ENCODE data around the gene CFAP74.
"Not testable (repeated sequence)": the region's sequence is repeated elsewhere in the genome, so short reads cannot be mapped to it uniquely, and the experiment has no call there.

The CFAP74 gene

DNA sequence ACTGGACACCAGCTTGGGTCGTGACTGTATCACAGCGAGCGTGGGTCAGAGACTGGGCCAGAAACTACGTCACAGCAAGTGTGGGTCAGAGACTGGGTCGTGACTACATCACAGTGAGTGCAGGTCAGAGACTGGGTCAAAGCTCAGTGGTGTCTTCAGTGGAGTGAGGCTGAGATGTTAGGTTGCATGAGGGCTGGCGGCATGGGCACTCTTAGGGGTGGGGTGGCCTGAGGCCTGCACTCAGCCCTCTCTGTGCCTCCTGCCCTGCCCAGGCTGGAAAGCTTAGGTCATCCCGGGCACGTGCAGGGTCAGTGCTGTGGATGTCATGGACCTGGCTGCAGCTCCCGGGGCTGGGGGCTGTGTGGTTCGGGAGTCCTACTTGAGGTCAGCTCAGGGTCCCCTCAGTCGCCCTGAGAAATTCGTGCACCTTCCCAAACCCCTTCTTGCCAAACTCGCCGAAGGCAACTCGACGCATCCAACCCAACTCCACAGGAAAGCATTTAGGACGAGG lies 19.0 kb downstream of the CFAP74 start:
- no peak for DNase-seq (ENCODE audit: low spot score)

DNA sequence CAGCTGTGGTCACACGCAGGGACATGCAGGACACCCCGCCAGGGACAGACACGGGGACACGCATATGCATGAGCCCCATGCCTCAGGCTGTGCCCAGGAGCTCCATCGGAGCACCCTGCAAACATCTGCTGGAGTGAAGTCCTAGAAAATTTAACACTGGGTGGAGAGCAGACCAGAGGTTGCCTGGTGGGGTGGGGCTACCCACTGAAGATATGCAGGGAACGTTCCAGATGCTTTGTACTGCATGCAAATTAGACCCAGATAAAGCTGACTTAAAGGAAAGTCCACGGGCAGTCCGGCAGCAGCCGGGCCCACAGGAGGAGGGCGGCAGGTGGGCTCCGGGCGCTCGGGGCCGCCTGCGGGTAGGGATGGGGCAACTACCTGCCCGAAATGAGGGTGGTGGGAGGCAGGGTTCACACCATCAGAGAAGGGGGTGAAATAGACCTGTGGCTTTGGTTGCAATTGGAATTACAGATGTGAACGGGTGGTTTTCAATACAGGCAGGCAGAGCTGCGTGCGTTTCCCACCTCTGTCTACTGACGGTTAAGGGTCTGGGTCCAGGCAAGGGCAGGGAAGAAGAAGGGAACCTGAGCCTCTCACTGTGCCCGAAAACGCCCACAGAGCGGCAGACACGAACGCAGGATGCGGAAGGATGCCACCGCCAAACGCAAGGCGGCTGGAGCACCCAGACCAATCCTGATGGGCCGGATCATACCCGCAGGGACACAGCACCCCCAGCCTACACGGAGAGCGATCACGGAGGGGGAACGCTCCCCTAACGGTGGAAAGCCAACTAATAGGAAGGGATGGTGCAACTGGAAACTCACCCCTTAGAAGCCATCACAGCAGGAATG lies 21.0 kb downstream of the CFAP74 start:
- no peak for DNase-seq (ENCODE audit: low spot score)

DNA sequence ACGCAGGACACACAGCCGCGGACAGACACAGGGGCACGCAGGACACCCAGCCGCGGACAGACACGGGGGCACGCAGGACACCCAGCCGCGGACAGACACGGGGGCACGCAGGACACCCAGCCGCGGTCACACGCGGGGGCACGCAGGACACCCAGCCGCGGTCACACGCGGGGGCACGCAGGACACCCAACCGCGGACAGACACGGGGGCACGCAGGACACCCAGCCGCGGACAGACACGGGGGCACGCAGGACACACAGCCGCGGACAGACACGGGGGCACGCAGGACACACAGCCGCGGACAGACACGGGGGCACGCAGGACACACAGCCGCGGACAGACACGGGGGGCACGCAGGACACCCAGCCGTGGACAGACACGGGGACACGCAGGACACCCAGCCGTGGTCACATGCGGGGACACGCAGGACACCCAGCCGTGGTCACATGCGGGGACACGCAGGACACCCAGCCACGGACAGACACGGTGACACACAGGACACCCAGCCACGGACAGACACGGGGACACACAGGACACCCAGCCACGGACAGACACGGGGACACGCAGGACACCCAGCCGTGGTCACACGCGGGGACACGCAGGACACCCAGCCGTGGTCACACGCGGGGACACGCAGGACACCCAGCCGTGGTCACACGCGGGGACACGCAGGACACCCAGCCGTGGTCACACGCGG lies 21.8 kb downstream of the CFAP74 start:
- not testable (repeated sequence) for DNase-seq (ENCODE audit: low spot score)

DNA sequence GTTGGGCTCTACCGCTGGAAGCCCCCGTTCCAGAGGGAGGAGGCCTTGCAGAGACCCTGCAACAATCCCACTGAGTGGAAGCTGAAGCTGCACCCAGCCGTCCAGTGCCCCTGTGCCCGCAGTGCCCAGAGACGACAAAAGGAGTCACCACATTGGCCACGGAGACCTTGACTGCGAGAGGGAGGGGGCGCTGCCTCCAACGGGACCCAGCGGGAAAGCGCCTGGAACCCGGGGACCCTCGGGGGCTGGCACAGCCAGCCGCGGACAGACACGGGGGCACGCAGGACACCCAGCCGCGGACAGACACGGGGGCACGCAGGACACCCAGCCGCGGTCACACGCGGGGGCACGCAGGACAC lies 22.5 kb downstream of the CFAP74 start:
- DNase-seq (ENCODE audit: low spot score), result no peak

DNA sequence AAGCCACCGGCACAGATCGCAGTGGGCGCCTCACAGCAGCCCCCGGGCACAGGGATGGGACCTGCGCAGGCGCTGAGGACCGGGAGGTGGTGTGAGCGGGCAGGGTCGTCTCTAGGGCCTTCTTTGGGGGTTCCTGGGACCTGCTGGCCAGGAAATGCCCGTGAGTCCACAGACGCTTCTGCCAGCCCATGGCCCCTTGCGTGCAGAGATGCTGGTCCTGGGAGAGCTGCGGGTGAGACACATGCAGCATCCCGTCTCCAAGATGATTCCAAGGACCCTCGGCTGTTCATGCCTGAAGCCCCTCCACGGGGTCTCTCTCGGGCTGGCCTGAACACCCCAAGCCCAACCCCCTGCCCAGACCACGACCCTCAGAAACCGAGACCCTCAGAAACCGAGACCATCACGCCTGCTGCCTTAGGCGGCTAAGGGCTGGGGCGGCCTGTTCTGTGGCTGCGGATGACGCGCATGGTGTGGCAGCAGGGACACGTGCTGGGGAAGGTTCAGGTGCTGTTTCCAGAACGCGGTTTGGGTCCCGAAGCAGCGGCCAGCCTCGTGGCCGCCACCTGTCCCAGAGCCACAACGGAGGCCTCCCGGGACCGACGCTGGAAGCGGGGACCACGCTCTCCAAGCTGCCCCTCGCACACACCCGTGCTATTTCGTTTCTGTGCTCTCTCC lies 23.0 kb downstream of the CFAP74 start:
- DNase-seq (ENCODE audit: low spot score), result no peak

DNA sequence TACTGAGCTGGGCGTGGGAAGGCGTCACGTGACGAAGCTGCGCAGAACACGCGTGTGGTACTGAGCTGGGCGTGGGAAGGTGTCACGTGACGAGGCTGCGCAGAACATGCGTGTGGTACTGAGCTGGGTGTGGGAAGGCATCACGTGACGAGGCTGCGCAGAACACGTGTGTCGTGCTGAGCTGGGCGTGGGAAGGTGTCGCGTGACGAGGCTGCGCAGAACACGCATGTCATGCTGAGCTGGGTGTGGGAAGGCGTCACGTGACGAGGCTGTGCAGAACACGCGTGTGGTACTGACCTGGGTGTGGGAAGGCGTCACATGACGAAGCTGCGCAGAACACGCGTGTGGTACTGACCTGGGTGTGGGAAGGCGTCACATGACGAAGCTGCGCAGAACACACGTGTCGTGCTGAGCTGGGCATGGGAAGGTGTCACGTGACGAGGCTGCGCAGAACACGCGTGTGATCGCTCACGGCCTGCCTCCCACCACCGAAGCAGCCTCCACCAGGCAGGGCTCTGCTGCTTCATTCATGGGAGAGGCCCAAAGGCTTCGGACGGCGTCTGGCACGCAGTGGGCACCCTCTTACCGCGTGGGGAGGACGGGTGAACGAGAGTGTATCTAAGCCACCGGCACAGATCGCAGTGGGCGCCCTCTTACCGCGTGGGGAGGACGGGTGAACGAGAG lies 24.0 kb downstream of the CFAP74 start:
- no peak for DNase-seq (ENCODE audit: low spot score)

DNA sequence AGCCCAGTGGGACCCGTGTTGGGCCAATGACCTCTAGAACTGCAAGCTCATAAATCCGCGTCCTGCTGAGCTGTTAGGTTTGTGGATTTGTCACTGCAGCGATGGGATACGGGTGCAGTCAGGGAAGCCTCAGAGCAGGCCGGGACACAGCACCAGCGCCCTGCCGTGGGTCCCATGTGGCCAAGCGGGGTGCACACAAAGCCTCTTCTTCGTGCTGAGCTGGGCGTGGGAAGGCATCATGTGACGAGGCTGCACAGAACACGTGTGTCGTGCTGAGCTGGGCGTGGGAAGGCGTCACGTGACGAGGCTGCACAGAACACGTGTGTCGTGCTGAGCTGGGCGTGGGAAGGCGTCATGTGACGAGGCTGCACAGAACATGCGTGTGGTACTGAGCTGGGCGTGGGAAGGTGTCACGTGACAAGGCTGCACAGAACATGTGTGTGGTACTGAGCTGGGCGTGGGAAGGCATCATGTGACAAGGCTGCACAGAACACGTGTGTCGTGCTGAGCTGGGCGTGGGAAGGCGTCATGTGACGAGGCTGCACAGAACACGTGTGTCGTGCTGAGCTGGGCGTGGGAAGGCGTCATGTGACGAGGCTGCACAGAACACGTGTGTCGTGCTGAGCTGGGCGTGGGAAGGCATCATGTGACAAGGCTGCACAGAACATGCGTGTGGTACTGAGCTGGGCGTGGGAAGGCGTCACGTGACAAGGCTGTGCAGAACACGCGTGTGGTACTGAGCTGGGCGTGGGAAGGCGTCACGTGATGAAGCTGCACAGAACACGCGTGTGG lies 24.7 kb downstream of the CFAP74 start:
- DNase-seq (ENCODE audit: low spot score), result not testable (repeated sequence)

DNA sequence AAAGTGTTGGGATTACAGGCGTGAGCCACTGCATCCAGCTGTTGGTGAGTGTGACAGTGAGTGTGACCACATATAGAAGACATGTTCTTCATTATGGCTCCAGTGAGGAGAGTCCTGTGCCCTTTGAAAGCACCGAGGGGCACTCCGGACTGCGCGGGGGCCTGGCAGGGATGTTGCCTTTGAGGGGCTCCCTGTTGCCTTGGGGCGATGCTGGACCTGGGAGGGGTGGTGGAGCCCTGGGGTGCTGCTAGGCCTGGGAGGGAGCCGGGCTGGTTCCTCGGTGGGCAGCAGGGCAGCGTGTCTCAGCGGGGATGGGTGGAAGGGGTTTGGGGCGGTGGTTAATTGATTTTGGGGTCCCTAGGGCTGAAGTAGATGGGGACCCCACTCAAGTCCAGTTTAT lies 25.5 kb downstream of the CFAP74 start:
- no peak for DNase-seq (ENCODE audit: low spot score)

DNA sequence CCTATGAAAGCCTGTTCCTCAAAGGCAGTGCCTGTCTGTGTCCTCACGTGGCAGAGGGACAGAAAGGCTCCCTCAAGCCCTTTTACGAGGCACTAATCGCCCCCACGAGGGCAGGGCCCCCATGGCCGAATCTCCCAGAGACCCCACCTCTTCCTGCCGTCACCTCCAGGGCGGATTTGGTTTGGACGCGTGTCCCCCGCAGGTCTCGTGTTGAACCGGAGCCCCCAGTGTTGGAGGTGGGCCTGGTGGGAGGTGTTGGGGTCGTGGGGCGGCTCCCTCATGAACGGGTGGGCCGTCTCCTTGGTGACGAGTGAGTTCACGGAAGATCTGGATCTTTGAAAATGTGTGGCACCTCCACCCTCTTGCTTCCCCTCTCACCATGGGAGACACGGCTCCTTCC lies 27.6 kb downstream of the CFAP74 start:
- no peak for DNase-seq (ENCODE audit: low spot score)

DNA sequence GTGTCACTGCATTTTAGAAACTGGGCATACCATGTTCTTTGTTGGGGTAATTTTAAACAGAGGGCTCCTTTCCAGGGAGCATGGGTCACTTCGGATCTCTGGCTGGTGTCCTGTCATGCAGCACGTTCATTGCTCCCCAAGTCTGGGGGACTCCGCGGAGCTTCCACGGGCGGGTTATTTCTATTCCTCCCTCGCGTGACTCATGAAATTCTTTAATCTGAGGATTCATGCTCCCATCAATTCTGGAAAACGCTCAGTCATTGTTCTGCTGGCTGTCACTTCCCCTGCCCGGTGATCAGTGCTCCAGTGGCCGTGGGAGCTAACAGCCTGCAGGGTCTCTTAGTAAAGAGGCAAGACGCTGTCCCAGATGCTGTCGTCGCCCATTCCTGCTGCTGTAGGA lies 28.1 kb downstream of the CFAP74 start:
- no peak for DNase-seq (ENCODE audit: low spot score)

DNA sequence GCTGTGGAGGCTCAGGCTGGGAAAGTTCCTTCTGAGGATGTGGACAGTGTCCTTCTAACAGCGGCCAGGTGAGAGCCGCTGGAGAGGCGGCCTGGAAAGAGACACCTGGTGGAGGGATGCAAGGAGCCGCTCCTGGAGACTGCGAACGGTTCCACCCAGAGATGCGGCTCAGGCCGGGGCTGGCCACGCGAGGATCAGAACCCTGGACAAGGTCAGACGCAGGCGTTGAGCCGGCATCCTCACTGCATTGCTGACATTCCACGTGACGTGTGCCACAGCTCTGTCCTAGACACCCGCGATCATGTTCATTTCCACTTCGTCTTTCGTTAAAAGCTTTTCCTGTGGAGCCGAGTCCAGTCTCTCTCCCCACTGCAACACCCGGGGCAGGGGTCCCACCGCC lies 28.8 kb downstream of the CFAP74 start:
- no peak for DNase-seq (ENCODE audit: low spot score)

DNA sequence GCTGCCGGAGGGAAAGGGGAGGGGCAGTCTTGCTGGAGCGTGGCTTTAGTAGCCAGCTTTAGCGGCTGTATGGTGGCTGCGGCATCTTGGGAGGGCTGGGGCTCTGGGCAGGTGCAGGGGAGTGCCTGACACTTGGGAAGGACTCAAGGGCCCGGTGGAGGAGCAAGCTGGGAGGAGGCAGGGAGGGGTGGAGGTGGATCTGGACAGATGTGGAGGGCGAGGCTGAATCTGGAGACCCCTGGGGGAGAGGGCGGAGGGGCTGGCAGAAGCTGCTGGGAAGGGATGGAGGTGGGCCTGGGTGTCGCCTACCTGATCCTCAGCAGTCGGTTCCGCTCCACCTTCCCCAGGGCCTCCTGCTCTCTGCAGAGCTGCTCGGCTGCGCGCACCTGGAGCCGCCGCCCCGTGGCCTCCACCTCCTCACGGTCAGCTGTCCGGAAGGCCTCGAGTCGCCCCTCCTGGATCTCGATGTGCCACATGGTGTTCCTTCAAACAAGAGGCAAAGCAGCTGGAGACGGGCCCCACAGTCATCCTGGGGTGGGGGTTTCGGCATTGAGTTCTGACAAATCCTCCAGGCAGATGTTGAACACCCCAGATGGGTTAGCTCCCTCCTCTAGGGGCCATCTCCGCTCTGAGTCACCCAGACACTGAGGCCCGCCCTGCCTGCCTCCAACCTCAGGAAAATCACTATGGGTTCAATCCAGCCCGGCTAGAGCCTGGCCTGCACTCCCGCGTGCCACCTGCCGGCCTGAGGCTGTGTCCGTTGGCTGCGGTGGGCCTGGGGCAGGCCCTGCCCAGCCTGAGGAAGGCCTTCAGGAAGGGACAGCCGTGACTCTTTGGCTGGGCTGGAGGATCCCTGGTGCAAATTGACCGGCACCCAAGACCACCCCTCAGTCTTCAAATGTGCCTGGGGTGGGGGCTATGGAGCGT lies 29.6 kb downstream of the CFAP74 start:
- DNase-seq (ENCODE audit: low spot score), result no peak

DNA sequence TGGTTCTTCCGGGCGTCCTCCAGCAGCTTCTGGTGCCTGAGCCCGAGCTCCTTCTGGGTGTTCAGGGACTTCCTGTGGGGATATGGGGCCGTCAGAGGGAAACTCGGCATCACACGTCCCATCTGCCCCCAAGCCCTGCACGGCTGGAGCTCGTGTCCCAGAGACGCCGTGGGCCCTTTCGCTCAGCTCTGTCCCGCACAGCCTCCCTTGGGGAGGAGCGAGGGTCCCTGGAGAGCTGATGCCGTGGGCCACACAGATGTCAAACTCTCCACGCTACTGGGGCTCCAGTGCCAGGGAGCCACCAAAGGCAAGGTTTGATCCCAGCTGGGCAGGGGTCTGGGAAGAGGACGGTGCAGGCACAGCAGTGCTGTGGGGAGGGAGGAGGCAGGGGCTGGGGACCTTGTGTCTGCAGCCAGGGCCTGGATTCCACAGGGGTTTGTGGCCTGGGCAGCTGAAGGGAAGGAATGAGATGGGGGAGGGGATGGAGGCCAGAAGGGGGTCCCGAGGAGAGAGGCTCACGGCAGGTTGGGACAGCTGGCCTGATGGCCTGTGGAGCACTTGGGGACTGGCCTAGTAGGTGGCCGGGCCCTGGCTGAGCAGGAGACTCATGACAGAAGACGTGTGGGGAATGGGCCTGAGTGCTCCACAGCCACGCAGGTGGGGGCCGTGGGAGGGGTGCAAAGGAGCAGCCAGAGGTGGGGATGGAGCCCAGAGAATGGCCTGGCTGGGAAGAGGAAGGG lies 30.4 kb downstream of the CFAP74 start:
- no peak for DNase-seq (ENCODE audit: low spot score)

DNA sequence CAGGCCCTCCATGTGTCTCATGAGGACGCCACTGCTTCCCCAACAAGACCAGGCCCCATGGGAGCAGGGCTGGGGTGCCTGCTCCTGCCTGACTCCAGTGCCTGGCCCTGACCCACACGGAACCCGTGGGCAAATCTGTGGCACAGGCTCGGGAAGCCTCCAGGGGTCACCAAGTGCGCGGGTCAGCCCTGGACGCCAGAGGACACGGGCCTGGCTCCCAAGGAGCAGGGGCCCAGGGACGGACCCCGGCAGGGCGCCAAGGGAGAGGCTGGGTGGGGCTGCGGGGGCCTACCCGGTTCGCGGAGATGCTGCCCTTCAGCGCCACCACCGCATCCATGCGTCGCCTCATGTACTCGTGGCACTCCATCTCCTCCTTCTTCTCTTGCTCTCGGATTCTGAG lies 31.9 kb downstream of the CFAP74 start:
- no peak for DNase-seq (ENCODE audit: low spot score)

DNA sequence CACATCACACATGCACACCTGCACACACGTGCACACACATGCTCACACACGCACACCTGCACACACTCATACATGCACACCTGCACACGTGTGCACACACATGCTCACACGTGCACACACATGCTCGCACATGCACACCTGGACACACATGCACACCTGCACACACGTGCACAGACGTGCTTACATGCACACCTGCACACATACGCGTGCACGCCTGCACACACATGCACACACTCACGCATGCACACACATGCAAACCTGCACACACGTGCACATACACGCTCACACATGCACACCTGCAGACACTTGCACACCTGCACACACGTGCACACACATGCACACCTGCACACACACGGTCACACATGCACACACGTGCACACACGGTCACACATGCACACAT lies 32.6 kb downstream of the CFAP74 start:
- no peak for DNase-seq (ENCODE audit: low spot score)

DNA sequence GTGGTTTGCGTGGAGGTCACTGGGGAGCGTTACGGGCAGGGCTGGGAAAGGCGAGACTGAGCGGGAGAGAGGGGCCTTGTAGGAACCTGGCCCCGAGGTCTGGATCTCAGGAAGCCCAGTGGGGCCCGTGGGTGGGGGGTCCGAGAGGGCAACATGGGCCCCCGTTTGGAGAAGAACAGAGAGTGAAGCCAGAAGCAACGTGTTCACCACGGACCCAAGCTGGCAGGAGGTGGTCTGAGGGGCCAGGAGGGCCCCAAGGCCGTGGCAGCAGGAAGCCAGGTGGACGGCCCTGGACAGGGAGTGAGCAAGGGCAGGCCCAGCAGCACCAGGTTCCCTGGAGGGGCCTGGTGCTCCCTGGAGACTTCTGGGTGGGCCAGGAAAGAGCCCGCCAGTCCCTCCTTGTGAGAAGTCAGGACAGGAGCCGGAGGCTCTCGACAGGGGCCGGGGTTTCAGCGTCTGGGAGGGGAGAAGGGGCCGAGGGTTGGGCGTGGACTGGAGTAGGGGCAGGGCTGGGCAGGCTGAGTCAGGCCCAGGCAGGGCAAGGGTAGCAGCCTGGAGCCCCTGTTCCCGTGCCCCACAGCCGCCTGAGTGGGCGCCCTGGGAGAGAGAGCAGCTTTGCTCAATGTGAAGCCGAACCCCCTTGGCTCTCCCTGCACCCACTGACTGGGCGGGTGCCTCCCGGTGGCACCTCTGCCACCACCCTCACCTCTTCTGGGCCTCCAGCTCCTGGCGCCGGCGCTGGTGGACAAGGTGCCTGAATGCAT lies 33.5 kb downstream of the CFAP74 start:
- no peak for DNase-seq (ENCODE audit: low spot score)

DNA sequence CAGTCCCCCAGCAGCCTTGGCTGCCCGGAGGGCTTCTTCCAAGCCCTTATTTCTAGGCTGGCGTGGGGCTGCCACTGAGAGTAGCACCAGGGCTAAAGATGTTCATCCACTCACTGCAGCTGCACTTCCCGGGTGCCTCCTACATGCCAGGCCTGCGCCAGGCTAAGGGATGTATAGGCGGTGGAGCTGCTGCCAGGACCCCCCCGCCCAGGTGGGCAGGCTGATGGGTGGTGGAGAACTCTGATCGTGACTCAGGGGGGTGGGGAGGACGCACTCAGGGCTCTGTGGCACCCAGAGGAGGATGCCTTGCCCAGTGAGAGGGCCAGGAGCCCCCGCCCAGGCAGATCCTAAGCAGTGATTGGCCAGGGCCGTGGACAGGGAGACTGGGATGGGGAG lies 34.1 kb downstream of the CFAP74 start:
- DNase-seq (ENCODE audit: low spot score), result no peak

DNA sequence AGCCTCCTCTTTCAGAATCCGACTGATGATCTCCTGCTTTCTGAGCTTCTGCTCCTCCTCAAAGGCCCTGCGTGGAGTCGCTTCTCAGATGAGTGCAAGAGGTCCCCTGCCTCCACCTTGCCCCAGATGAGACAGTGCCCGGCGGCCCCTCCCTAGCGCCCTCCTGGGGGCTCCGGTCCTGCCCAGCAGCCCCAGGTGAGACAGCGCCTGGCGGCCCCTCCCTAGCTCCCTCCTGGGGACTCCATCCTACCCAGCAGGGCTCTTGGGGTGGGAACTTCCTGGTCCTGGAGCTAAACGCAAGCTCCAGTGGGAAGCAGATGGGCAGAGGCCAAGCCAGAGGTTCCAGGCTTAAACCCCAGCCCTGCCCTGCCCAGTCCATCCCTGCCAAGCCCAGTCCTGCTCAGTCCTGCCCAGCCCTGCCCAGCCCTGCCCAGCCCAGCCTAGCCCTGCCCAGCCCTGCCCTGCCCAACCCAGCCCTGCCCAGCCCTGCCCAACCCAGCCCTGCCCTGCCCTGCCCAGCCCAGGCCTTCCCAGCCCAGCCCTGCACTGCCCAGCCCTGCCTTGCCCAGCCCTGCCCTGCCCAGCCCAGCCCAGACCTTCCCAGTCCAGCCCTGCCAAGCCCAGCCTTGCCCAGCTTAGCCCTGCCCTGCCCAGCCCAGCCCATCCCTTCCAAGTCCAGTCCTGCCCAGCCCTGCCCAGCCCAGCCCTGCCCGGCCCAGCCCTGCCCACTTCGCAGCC lies 34.6 kb downstream of the CFAP74 start:
- no peak for DNase-seq (ENCODE audit: low spot score)
